Common myeloid progenitor, CD34-positive (primary cell): ENCODE results near the gene FRMD4B.

Experiments used
- CTCF ChIA-PET: fragments of 350-600 bp; sonication (Branson Sonifier 250); formaldehyde crosslinking; loops from one replicate; lab custom pipeline; 2021; ENCODE audit warnings: antibody characterized with exemption; lab: Charles Lee
- POLR2A ChIA-PET: fragments of 350-600 bp; sonication (Branson Sonifier 250); formaldehyde crosslinking; loops from one replicate; lab custom pipeline; 2021; ENCODE audit warnings: antibody characterized with exemption; lab: Charles Lee
- DNase-seq, 3 donors: peaks; one replicate each; pipeline versions ENCODE4 v3.0.0 to v3.0.0-alpha.2; 2013
- H3K27ac ChIP-seq, 2 experiments: 1 replicate in 1 of 2; 2 replicates in 1 of 2; pipeline ENCODE4 v1.7.0; 2013; ENCODE audit warnings: inconsistent platforms in 2 of 2, low read length in 2 of 2, mild to moderate bottlenecking in 2 of 2, low read depth in 1 of 2, moderate library complexity in 1 of 2; ENCODE audit not compliant: severe bottlenecking in 2 of 2, insufficient read depth in 1 of 2, poor library complexity in 1 of 2
- H3K27me3 ChIP-seq, 5 experiments: replicated peaks in 2 of 5; 1 replicate in 3 of 5; 2 replicates in 2 of 5; pipeline versions ENCODE4 v1.6.1 to v1.7.0; 2013; ENCODE audit warnings: low read length in 4 of 5, mild to moderate bottlenecking in 2 of 5, moderate library complexity in 2 of 5, inconsistent platforms in 1 of 5; ENCODE audit not compliant: insufficient read depth in 5 of 5, control insufficient read depth in 4 of 5
- H3K36me3 ChIP-seq, 4 experiments: 1 replicate in 2 of 4; 2 replicates in 2 of 4; pipeline versions ENCODE4 v1.6.1 to v1.7.0; 2013; ENCODE audit warnings: low read length in 3 of 4, control low read depth in 1 of 4, mild to moderate bottlenecking in 1 of 4; ENCODE audit not compliant: control insufficient read depth in 4 of 4, insufficient read depth in 4 of 4
- H3K4me1 ChIP-seq, 4 experiments: 1 replicate in 3 of 4; 2 replicates in 1 of 4; pipeline versions ENCODE4 v1.6.1 to v1.7.1; 2013; ENCODE audit warnings: low read length in 3 of 4, mild to moderate bottlenecking in 3 of 4, control low read depth in 1 of 4, inconsistent platforms in 1 of 4, moderate library complexity in 1 of 4; ENCODE audit not compliant: control insufficient read depth in 4 of 4, insufficient read depth in 4 of 4; ENCODE audit errors: control extremely low read depth in 1 of 4
- H3K4me3 ChIP-seq, 7 experiments: 1 replicate in 4 of 7; 2 replicates in 3 of 7; pipeline versions ENCODE4 v1.5.1 to v1.7.0; 2013; ENCODE audit warnings: mild to moderate bottlenecking in 7 of 7, low read length in 6 of 7, moderate library complexity in 6 of 7, inconsistent platforms in 2 of 7, low read depth in 2 of 7, control low read depth in 1 of 7; ENCODE audit not compliant: insufficient read depth in 4 of 7, control insufficient read depth in 1 of 7; ENCODE audit errors: extremely low read depth in 1 of 7
- H3K9me3 ChIP-seq, 5 experiments: 1 replicate in 4 of 5; 2 replicates in 1 of 5; pipeline versions ENCODE4 v1.6.1 to v1.7.1; 2013; ENCODE audit warnings: low read length in 4 of 5, mild to moderate bottlenecking in 2 of 5, inconsistent platforms in 1 of 5, low read depth in 1 of 5, moderate library complexity in 1 of 5; ENCODE audit not compliant: control insufficient read depth in 4 of 5, insufficient read depth in 2 of 5; ENCODE audit errors: control extremely low read depth in 1 of 5
- WGBS: methylation state at CpG from one replicate; pipeline ENCODE4 v1.1.5; 2013; ENCODE audit not compliant: insufficient coverage; 5-methylcytosine and 5-hydroxymethylcytosine counted together

FRMD4B gene

GRCh38 chr3:69144631-69145245, 241.2 kb downstream of the FRMD4B start:
- no peaks in the 10 kb centered on the region for H3K27me3 ChIP-seq
- no peaks in the 10 kb centered on the region for H3K9me3 ChIP-seq
- no peaks in the 10 kb centered on the region for H3K36me3 ChIP-seq
- 24% methylated on average over 3 of the region's 3 CpGs for WGBS
- ChIA-PET POLR2A (no interaction called here), CTCF (interaction anchor here (0.7 to 1.5 kb wide), 8 partner anchors 10 to 35 kb away, joined by 3 to 9 read pairs (median 5); partner anchors contain the start of gene LMOD3)
- peak; percentile 29 to 83 (median 74) for DNase-seq
- no peak overlapping the region for H3K27ac ChIP-seq
- peaks cover 0 to 13% (median 3%) of the 10 kb centered on the region in 4 experiments for H3K4me1 ChIP-seq
- H3K4me3 ChIP-seq = no peak overlapping the region

- CTCF ChIA-PET = no interaction called here
- H3K4me3 ChIP-seq = no peak overlapping the region
- DNase-seq = peak in 2 of 3 donors; percentile 3 to 17
Measured at GRCh38 chr3:69143612-69144011, 242.3 kb downstream of the FRMD4B start.

DNA sequence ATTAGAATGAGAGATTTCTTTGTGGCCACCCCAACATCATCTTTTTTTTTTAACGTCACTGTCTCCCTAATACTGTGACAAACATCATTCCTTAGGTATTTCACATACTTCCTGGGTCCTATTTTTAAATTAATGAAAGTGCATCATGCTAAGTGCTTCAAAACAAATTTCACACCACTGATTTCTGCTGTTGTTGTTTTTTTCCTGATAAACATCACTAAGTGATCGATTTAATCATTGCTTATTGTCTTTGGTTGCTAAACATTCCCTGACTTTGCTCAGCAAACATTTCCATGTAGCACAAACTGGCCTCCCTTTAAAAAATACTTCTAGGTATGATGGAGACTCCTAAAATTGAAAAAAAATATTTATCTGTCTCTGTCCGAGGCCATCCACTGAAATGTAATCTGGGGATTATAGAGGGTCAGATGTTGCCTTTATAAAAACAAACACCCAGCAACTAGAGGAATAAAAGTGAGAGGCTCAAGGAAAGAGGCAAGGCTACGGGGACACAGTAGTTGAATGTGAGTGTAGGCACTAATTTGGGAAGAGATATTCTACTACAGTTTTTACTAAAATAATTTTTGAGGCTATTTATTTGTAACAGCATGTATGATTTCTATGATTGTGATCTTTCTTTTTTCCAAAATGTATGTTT, 243.0 kb downstream of the FRMD4B start:
- ChIA-PET POLR2A (no interaction called here), CTCF (no interaction called here)
- H3K4me3 ChIP-seq = no peak overlapping the region
- no peaks in the 10 kb centered on the region for H3K36me3 ChIP-seq
- no peaks in the 10 kb centered on the region for H3K27me3 ChIP-seq
- no peak overlapping the region for H3K27ac ChIP-seq
- no peak for DNase-seq
- H3K4me1 ChIP-seq = peaks cover 0 to 13% (median 3%) of the 10 kb centered on the region in 4 experiments
- no CpG with 5 or more reads among the region's 4 CpGs for WGBS
- H3K9me3 ChIP-seq = no peaks in the 10 kb centered on the region

More at GRCh38 chr3:69143612-69144011, 242.3 kb downstream of the FRMD4B start:
- Histone ChIP-seq H3K27me3 (no peaks in the 10 kb centered on the region), H3K9me3 (no peaks in the 10 kb centered on the region), H3K36me3 (no peaks in the 10 kb centered on the region), H3K27ac (no peak overlapping the region), H3K4me1 (peaks cover 0 to 13% (median 3%) of the 10 kb centered on the region in 4 experiments)
- 100% methylated on average over 1 of the region's 3 CpGs for WGBS
- POLR2A ChIA-PET = no interaction called here

DNA sequence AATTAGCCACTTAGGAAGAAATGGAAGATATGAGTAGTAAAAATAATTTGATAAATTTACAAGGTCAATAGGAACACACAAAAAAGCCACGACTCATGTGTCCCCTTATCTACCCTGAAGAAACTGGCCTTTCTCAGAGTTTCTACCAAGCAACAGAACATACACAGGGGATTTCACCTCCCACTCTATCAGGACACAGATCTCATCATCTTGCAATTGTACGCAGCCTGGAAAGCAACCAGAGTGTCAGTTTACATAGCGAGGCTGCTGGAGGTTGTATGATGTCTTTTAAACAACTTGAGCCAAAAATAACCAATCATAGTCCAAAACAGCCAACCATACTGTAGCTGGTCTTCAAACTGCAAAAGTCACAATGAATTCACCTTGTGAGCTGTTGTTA, 243.8 kb downstream of the FRMD4B start:
- 69% methylated on average over 2 of the region's 3 CpGs for WGBS
- Histone ChIP-seq H3K4me3 (no peak overlapping the region), H3K9me3 (no peaks in the 10 kb centered on the region), H3K27ac (no peak overlapping the region), H3K27me3 (no peaks in the 10 kb centered on the region), H3K36me3 (no peaks in the 10 kb centered on the region), H3K4me1 (peaks cover 0 to 13% (median 3%) of the 10 kb centered on the region in 4 experiments)
- ChIA-PET CTCF (no interaction called here), POLR2A (no interaction called here)
- DNase-seq = no peak

DNA sequence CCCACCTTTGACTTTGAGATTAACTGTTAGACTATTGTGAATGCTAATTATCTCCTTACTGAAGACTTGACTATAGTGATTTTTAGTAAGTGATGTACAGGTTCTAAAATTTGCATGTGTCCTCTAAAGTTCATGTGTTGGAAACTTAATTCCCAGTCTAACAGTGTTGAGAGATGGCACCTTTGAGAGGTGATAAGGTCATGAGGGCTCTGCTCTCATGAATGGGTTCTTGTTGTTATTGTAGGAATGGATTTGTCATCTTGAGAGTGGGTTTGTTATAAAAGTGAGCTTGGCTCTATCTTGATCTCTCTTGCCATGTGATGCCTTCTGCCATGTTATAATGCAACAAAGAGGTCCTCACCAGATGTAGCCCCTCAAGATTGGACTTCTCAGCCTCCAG, 244.6 kb downstream of the FRMD4B start:
- Histone ChIP-seq H3K4me3 (no peak overlapping the region), H3K36me3 (no peaks in the 10 kb centered on the region), H3K27ac (no peak overlapping the region), H3K9me3 (no peaks in the 10 kb centered on the region), H3K27me3 (no peaks in the 10 kb centered on the region), H3K4me1 (peaks cover 0 to 13% (median 3%) of the 10 kb centered on the region in 4 experiments)
- DNase-seq = no peak
- ChIA-PET CTCF (interaction anchor here (1.3 kb wide), 1 partner anchor 20 kb away, joined by 3 read pairs; no protein-coding TSS in a partner anchor), POLR2A (no interaction called here)

DNA sequence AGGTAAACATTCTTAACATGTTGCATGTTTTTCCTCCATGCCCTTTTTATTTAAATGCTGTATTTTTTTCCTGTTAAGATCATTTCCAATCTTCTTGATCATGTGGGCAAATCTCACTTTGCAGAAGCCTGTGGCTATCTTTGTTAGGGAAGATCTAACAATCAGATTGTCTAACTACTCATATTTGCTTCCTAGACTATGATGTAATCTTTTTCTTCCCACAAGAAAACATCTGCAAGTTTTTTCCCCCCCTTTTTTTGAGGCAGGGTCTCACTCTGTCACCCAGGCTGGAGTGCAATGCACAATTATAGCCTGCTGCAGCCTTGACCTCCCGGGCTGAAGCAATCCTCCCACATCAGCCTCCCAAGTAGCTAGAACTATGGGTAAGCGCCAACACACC, 248.5 kb downstream of the FRMD4B start:
- CTCF ChIA-PET = no interaction called here
- Histone ChIP-seq H3K4me1 (no peaks in the 10 kb centered on the region), H3K27me3 (no peaks in the 10 kb centered on the region), H3K9me3 (no peaks in the 10 kb centered on the region), H3K36me3 (no peaks in the 10 kb centered on the region), H3K4me3 (no peak overlapping the region), H3K27ac (no peak overlapping the region)
- POLR2A ChIA-PET = no interaction called here
- 100% methylated on average over 1 of the region's 2 CpGs for WGBS
- DNase-seq = no peak

- ChIA-PET POLR2A (no interaction called here), CTCF (no interaction called here)
- DNase-seq = no peak
- Histone ChIP-seq H3K36me3 (no peaks in the 10 kb centered on the region), H3K4me1 (no peaks in the 10 kb centered on the region), H3K27ac (no peak overlapping the region), H3K27me3 (no peaks in the 10 kb centered on the region), H3K9me3 (no peaks in the 10 kb centered on the region), H3K4me3 (no peak overlapping the region)
Measured at GRCh38 chr3:69137005-69137404, 248.9 kb downstream of the FRMD4B start.
